K562 (cell line): ENCODE results near the gene CRLF1. TPM values are rescaled to one million over a fixed set of nuclear protein-coding genes. Genes with fewer than 3 reads are reported as not detected.

Experiments used
- ATAC-seq: fragments of 200-7000 bp; cut with Tn5 transposase; 3 replicates; pipeline ENCODE4 v1.9.1; 2020; ENCODE audit warnings: moderate library complexity
- BruUV-seq: library from RNA; stranded (reverse); fragments of 400-500 nt; replicated peaks from 2 replicates; lab custom pipeline; 2021; lab: Mats Ljungman, UMichigan
- CTCF ChIA-PET: fragments of 300-600 bp; formaldehyde crosslinking; extraction: SDS; loops from one replicate; lab custom pipeline; 2021; ENCODE audit warnings: low intra/inter-chr PET ratio; lab: Yijun Ruan, JAX
- POLR2A ChIA-PET: fragments of 300-600, 350-650 bp; sonication (Branson Sonifier 250); formaldehyde crosslinking; extraction: SDS; loops from one replicate; lab custom pipeline; 2021; ENCODE audit warnings: antibody characterized with exemption, inconsistent platforms; lab: Yijun Ruan, JAX
- DNase-seq, 4 experiments: peaks; one replicate each; pipeline versions ENCODE4 v3.0.0 to v3.0.0-alpha.2; 2011 to 2018; ENCODE audit warnings: low spot score in 3 of 4, mixed read lengths in 3 of 4; ENCODE audit errors: extremely low read depth in 1 of 4
- FAIRE-seq: peaks from 2 replicates; lab custom pipeline; 2011; peaks lifted over from hg19 to GRCh38; lab: Jason Lieb, UNC
- H2AFZ ChIP-seq: 2 replicates; pipeline ENCODE4 v1.6.0; 2011; ENCODE audit warnings: low read depth, low read length, control low read depth, inconsistent platforms
- H3K27ac ChIP-seq: fragments of 200-600 bp; 3 replicates; pipeline ENCODE4 v1.8.0; 2011; ENCODE audit warnings: low read depth, mild to moderate bottlenecking, control low read depth, inconsistent platforms, low read length, moderate library complexity, mixed read lengths; ENCODE audit errors: extremely low read depth
- H3K27me3 ChIP-seq, 2 experiments: fragments of 300-600 bp in 1 of 2; 2 replicates in 1 of 2; 3 replicates in 1 of 2; pipeline versions ENCODE4 v1.6.0 to v1.8.0; 2011; ENCODE audit warnings: inconsistent platforms in 2 of 2, low read length in 2 of 2, mild to moderate bottlenecking in 1 of 2, mixed read lengths in 1 of 2, moderate library complexity in 1 of 2; ENCODE audit not compliant: control insufficient read depth in 2 of 2, insufficient read depth in 2 of 2
- H3K36me3 ChIP-seq: fragments of 300-600 bp; 3 replicates; pipeline ENCODE4 v1.8.0; 2011; ENCODE audit warnings: mild to moderate bottlenecking, low read length, inconsistent platforms; ENCODE audit not compliant: control insufficient read depth, insufficient read depth
- H3K4me1 ChIP-seq, 2 experiments: fragments of 200-600 bp in 1 of 2; replicated peaks in 1 of 2; 2 replicates in 1 of 2; 3 replicates in 1 of 2; pipeline versions ENCODE4 v1.5.1 to v1.8.0; 2011; ENCODE audit warnings: inconsistent platforms in 2 of 2, low read length in 2 of 2, mild to moderate bottlenecking in 1 of 2, mixed read lengths in 1 of 2, moderate library complexity in 1 of 2; ENCODE audit not compliant: control insufficient read depth in 2 of 2, insufficient read depth in 2 of 2
- H3K4me2 ChIP-seq: 2 replicates; pipeline ENCODE4 v1.6.1; 2011; ENCODE audit warnings: low read length, control low read depth, inconsistent platforms, mixed read lengths; ENCODE audit not compliant: insufficient read depth
- H3K4me3 ChIP-seq: fragments of 200-600 bp; sonication (generic), shearing (Covaris generic); 2 replicates; pipeline ENCODE4 v1.5.1; 2016; ENCODE audit warnings: control low read depth, inconsistent platforms
- H3K79me2 ChIP-seq: fragments of 200-600 bp; 3 replicates; pipeline ENCODE4 v1.8.0; 2011; ENCODE audit warnings: low read length, inconsistent platforms; ENCODE audit not compliant: control insufficient read depth, insufficient read depth
- H3K9ac ChIP-seq, 2 experiments: 2 replicates each; pipeline versions ENCODE4 v1.6.0 to v1.6.1; 2011; ENCODE audit warnings: low read depth in 2 of 2, low read length in 2 of 2, control low read depth in 1 of 2, inconsistent platforms in 1 of 2, mild to moderate bottlenecking in 1 of 2, mixed read lengths in 1 of 2; ENCODE audit not compliant: insufficient read depth in 1 of 2
- H3K9me1 ChIP-seq: one replicate; pipeline ENCODE4 v1.6.0; 2011; ENCODE audit warnings: inconsistent platforms, mild to moderate bottlenecking, low read length, moderate library complexity; ENCODE audit not compliant: control insufficient read depth, insufficient read depth
- H3K9me3 ChIP-seq: replicated peaks from 2 replicates; pipeline ENCODE4 v1.5.1; 2011; ENCODE audit warnings: low read depth, low read length, inconsistent platforms; ENCODE audit not compliant: control insufficient read depth, insufficient read depth
- H4K20me1 ChIP-seq: replicated peaks from 2 replicates; pipeline ENCODE4 v1.6.1; 2011; ENCODE audit warnings: low read length, inconsistent platforms, mixed read lengths; ENCODE audit not compliant: control insufficient read depth, insufficient read depth
- ZNF140 ChIP-seq: fragments of 250-450 bp; sonication (Bioruptor Pico); IDR thresholded peaks from 2 replicates; pipeline ENCODE4 v1.8.0; 2021; ENCODE audit warnings: moderate library complexity, mild to moderate bottlenecking, inconsistent platforms
- ZNF408 ChIP-seq: fragments of 250-450 bp; sonication (Bioruptor Pico); IDR thresholded peaks from 2 replicates; pipeline ENCODE4 v1.4.0; 2020; ENCODE audit warnings: low read depth, mild to moderate bottlenecking, moderate library complexity
- WGBS: fragments of 100-300 bp; shearing (Covaris generic); methylation state at CpG from one replicate; pipeline ENCODE4 v1.1.6; 2016; ENCODE audit warnings: low coverage, mixed read lengths; ENCODE audit not compliant: insufficient coverage; ENCODE audit errors: missing lambda C conversion rate; 5-methylcytosine and 5-hydroxymethylcytosine counted together
- in situ Hi-C: fragments of 300-500 bp; cut with MboI; formaldehyde crosslinking; loops from 4 replicates; pipeline ENCODE4 v1.15.0; 2018; ENCODE audit warnings: inconsistent platforms, mixed read lengths
- intact Hi-C: fragments of 100-400 bp; cut with micrococcal nuclease; formaldehyde crosslinking; loops from 2 replicates; pipeline ENCODE4 v1.14.2; 2022
- polyA plus RNA-seq, 8 experiments: library from polyadenylated mRNA; depleted of rRNA in 4 of 8; stranded (reverse) in 5 of 8; unstranded in 3 of 8; fragments of >200 nt; fragmentation: Nextera tagmentation in 2 of 8; fragmentation: Illumina TruSeq in 1 of 8; extraction: Ambion mirVana in 2 of 8; extraction: Trizol in 1 of 8; gene quantifications; 2 replicates each; pipeline versions ENCODE4 v1.2.1 to v1.2.3, GENCODE V29; 2011 to 2014; ENCODE audit warnings: inconsistent platforms in 1 of 8, missing spikeins in 1 of 8
- total RNA-seq, 7 experiments: library from RNA; depleted of rRNA in 6 of 7; stranded (reverse); fragments of >200 nt in 6 of 7; fragmentation: Illumina TruSeq in 2 of 7; extraction: Trizol in 2 of 7; gene quantifications; 2 replicates each; pipeline versions ENCODE4 v1.2.1 to v1.2.3, GENCODE V29; 2011 to 2021; ENCODE audit warnings: low replicate concordance in 1 of 7

CRLF1 gene
- total and polyA plus RNA-seq, 9 of the 15 experiments (the other 6 are each of a cell fraction or from before 2014, with no cell fraction given): 0.85 to 3.6 (median 1.7) TPM

DNA sequence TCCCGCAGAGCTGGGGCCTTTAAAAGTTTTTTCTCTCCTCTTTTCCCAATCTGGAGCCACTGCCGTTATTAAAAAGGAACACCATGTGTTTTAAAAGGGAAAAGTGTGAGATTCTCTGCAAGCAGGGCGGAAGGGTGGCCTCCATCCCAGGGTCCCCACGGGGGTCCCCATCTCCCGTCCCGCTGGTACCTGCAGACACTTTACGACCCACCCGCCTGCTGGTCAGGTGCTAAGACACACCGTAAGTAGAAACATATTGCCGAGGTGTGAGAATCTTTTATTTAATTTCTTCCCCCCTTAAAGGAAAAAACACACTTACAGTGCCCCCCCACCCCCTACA is 1.8 kb downstream of the CRLF1 start:
- Histone ChIP-seq H2AFZ (no peak overlapping the region), H3K9me1 (no peaks in the 10 kb centered on the region), H3K27me3 (peaks cover 23 to 49% of the 10 kb centered on the region in 2 experiments), H3K4me2 (no peak overlapping the region), H3K27ac (no peak overlapping the region), H3K9me3 (no peaks in the 10 kb centered on the region), H3K4me3 (no peak overlapping the region), H3K79me2 (no peaks in the 10 kb centered on the region), H3K36me3 (no peaks in the 10 kb centered on the region), H3K4me1 (peaks cover 0 to 43% of the 10 kb centered on the region in 2 experiments; a peak in 2 of 5 replicates), H4K20me1 (peaks cover 22% of the 10 kb centered on the region), H3K9ac (no peak overlapping the region)
- in situ Hi-C loops: no loop called here
- DNase-seq: no peak
- no peak for FAIRE-seq
- 9% methylated on average over 9 of the region's 10 CpGs for WGBS
- intact Hi-C loops: no loop called here
- BruUV-seq: no TSS peak
- ChIA-PET POLR2A (no interaction called here), CTCF (no interaction called here)
- ATAC-seq: no peak
- no peak for TF ChIP-seq ZNF408 (CRISPR knock-in tag)

- no peak for TF ChIP-seq ZNF140 (CRISPR knock-in tag)
- Histone ChIP-seq H3K9me3 (no peaks in the 10 kb centered on the region), H3K9me1 (no peaks in the 10 kb centered on the region), H3K27me3 (peaks cover 23 to 43% of the 10 kb centered on the region in 2 experiments), H3K4me2 (no peak overlapping the region), H3K4me1 (peaks cover 0 to 49% of the 10 kb centered on the region in 2 experiments; a peak in 2 of 5 replicates), H3K79me2 (no peaks in the 10 kb centered on the region), H2AFZ (no peak overlapping the region), H3K27ac (no peak overlapping the region), H4K20me1 (peaks cover 16% of the 10 kb centered on the region), H3K36me3 (no peaks in the 10 kb centered on the region), H3K9ac (no peak overlapping the region), H3K4me3 (no peak overlapping the region)
- DNase-seq: no peak
- ChIA-PET CTCF (no interaction called here), POLR2A (interaction anchor here (0.7 kb wide), 1 partner anchor 12 kb away, joined by 3 read pairs; no protein-coding TSS in a partner anchor)
- no peak for FAIRE-seq
- intact Hi-C loops: no loop called here
- BruUV-seq: no TSS peak
- ATAC-seq: no peak
- WGBS: 25% methylated on average over 13 of the region's 26 CpGs
- in situ Hi-C loops: no loop called here
These were observed 2.4 kb downstream of the CRLF1 start for GRCh38 chr19:18603958-18604819.
